IMR-90 (cell line): Measurements from ENCODE around the gene LRP5. TPM values are rescaled to one million over a fixed set of nuclear protein-coding genes. Genes with fewer than 3 reads are reported as not detected.

Experiments
- ATAC-seq: fragments of 200-7000 bp; cut with Tn5 transposase; 2 replicates; pipeline ENCODE4 v1.9.1; 2020; ENCODE audit warnings: low read depth, mild to moderate bottlenecking, moderate library complexity
- BruUV-seq: library from RNA; stranded (reverse); fragments of 400-500 nt; replicated peaks from 2 replicates; lab custom pipeline; 2021; lab: Mats Ljungman, UMichigan
- CTCF ChIA-PET: fragments of 300-600 bp; formaldehyde crosslinking; extraction: SDS; loops from one replicate; lab custom pipeline; 2021; ENCODE audit warnings: antibody characterized with exemption; lab: Yijun Ruan, JAX
- POLR2A ChIA-PET: fragments of 300-600 bp; sonication (Branson Sonifier 250); formaldehyde crosslinking; loops from one replicate; lab custom pipeline; 2022; ENCODE audit warnings: antibody characterized with exemption; ENCODE audit not compliant: unreplicated experiment; lab: Charles Lee
- DNase-seq: peaks from one replicate; pipeline ENCODE4 v3.0.0; 2013
- H2AFZ ChIP-seq: replicated peaks from 2 replicates; pipeline ENCODE3; 2013; ENCODE audit warnings: low read length, mild to moderate bottlenecking; ENCODE audit not compliant: poor library complexity
- H2AK5ac ChIP-seq: 2 replicates; pipeline ENCODE4 v1.6.1; 2013; ENCODE audit warnings: low read depth, low read length, inconsistent platforms
- H2AK9ac ChIP-seq: replicated peaks from 2 replicates; pipeline ENCODE3; 2013; ENCODE audit warnings: mild to moderate bottlenecking, low read depth, low read length, moderate library complexity; ENCODE audit not compliant: poor library complexity
- H2BK120ac ChIP-seq: 2 replicates; pipeline ENCODE4 v1.6.1; 2013; ENCODE audit warnings: low read depth, low read length, inconsistent platforms
- H2BK15ac ChIP-seq: 3 replicates; pipeline ENCODE4 v1.6.1; 2013; ENCODE audit warnings: low read depth, low read length, inconsistent platforms
- H2BK20ac ChIP-seq: 2 replicates; pipeline ENCODE4 v1.6.1; 2013; ENCODE audit warnings: low read depth, mild to moderate bottlenecking, inconsistent platforms, low read length, moderate library complexity
- H2BK5ac ChIP-seq: 2 replicates; pipeline ENCODE4 v1.6.1; 2013; ENCODE audit warnings: mild to moderate bottlenecking, low read depth, low read length, inconsistent platforms; ENCODE audit not compliant: poor library complexity, severe bottlenecking
- H3K14ac ChIP-seq: replicated peaks from 2 replicates; pipeline ENCODE4 v1.6.1; 2013; ENCODE audit warnings: low read depth, low read length, inconsistent platforms
- H3K18ac ChIP-seq: 2 replicates; pipeline ENCODE4 v1.6.1; 2013; ENCODE audit warnings: low read depth, low read length, control low read depth
- H3K23ac ChIP-seq: 2 replicates; pipeline ENCODE4 v1.6.1; 2013; ENCODE audit warnings: low read depth, low read length, inconsistent platforms
- H3K27ac ChIP-seq: 2 replicates; pipeline ENCODE4 v1.5.1; 2013; ENCODE audit warnings: mild to moderate bottlenecking, control low read depth, low read length; ENCODE audit not compliant: insufficient read depth
- H3K27me3 ChIP-seq: 2 replicates; pipeline ENCODE4 v1.6.1; 2013; ENCODE audit warnings: low read length; ENCODE audit not compliant: control insufficient read depth, insufficient read depth
- H3K36me3 ChIP-seq: 2 replicates; pipeline ENCODE4 v1.6.1; 2013; ENCODE audit warnings: low read length, mixed read lengths; ENCODE audit not compliant: control insufficient read depth, insufficient read depth
- H3K4ac ChIP-seq: 2 replicates; pipeline ENCODE4 v1.6.1; 2013; ENCODE audit warnings: low read depth, low read length, inconsistent platforms
- H3K4me1 ChIP-seq: 2 replicates; pipeline ENCODE4 v1.6.1; 2013; ENCODE audit warnings: low read length, mixed read lengths; ENCODE audit not compliant: control insufficient read depth, insufficient read depth
- H3K4me2 ChIP-seq: 2 replicates; pipeline ENCODE4 v1.6.1; 2013; ENCODE audit warnings: low read depth, mild to moderate bottlenecking, control low read depth, low read length, moderate library complexity
- H3K4me3 ChIP-seq: 2 replicates; pipeline ENCODE4 v1.5.1; 2013; ENCODE audit warnings: low read depth, mild to moderate bottlenecking, control low read depth, low read length, moderate library complexity; ENCODE audit not compliant: insufficient read depth
- H3K56ac ChIP-seq: 2 replicates; pipeline ENCODE4 v1.6.1; 2013; ENCODE audit warnings: low read length, inconsistent platforms; ENCODE audit not compliant: insufficient read depth; ENCODE audit errors: extremely low read depth
- H3K79me1 ChIP-seq, 2 experiments: 2 replicates each; pipeline ENCODE4 v1.6.1; 2013; ENCODE audit warnings: low read length in 2 of 2, inconsistent platforms in 1 of 2, low read depth in 1 of 2
- H3K9ac ChIP-seq: 2 replicates; pipeline ENCODE4 v1.6.1; 2013; ENCODE audit warnings: low read depth, low read length, control low read depth
- H3K9me1 ChIP-seq: 2 replicates; pipeline ENCODE4 v1.6.1; 2013; ENCODE audit warnings: low read length, inconsistent platforms; ENCODE audit not compliant: insufficient read depth
- H3K9me3 ChIP-seq: 2 replicates; pipeline ENCODE4 v1.6.1; 2013; ENCODE audit warnings: low read length; ENCODE audit not compliant: control insufficient read depth, insufficient read depth
- H4K20me1 ChIP-seq: 2 replicates; pipeline ENCODE4 v1.6.1; 2013; ENCODE audit warnings: low read length, inconsistent platforms; ENCODE audit not compliant: insufficient read depth
- H4K5ac ChIP-seq: 2 replicates; pipeline ENCODE4 v1.6.1; 2013; ENCODE audit warnings: mild to moderate bottlenecking, low read depth, low read length, control low read depth
- H4K8ac ChIP-seq, 2 experiments: 2 replicates each; pipeline ENCODE4 v1.6.1; 2013; ENCODE audit warnings: low read depth in 2 of 2, low read length in 2 of 2, control low read depth in 1 of 2, inconsistent platforms in 1 of 2
- H4K91ac ChIP-seq: 2 replicates; pipeline ENCODE4 v1.6.1; 2013; ENCODE audit warnings: low read depth, low read length, inconsistent platforms; ENCODE audit not compliant: insufficient read depth
- BHLHE40 ChIP-seq: fragments of 150-350 bp; IDR thresholded peaks from 2 replicates; pipeline ENCODE4 v1.6.1; 2016; ENCODE audit warnings: mild to moderate bottlenecking, low read depth, low read length
- CEBPB ChIP-seq: IDR thresholded peaks from 2 replicates; pipeline ENCODE4 v1.6.1; 2012; ENCODE audit warnings: low read depth, low read length, improper control_type of control experiment
- CHD1 ChIP-seq: IDR thresholded peaks from 2 replicates; pipeline ENCODE4 v1.6.1; 2012; ENCODE audit warnings: low read depth, low read length, improper control_type of control experiment
- FOS ChIP-seq: fragments of 150-350 bp; IDR thresholded peaks from 2 replicates; pipeline ENCODE4 v1.6.1; 2016; ENCODE audit warnings: low read depth, low read length
- MAFK ChIP-seq: IDR thresholded peaks from 2 replicates; pipeline ENCODE4 v1.6.1; 2012; ENCODE audit warnings: low read depth, low read length, improper control_type of control experiment
- MAZ ChIP-seq: IDR thresholded peaks from 2 replicates; pipeline ENCODE4 v1.6.1; 2012; ENCODE audit warnings: low read depth, mild to moderate bottlenecking, low read length, improper control_type of control experiment, moderate library complexity, borderline replicate concordance
- MXI1 ChIP-seq: IDR thresholded peaks from 2 replicates; pipeline ENCODE4 v1.6.1; 2012; ENCODE audit warnings: low read depth, mild to moderate bottlenecking, low read length, moderate library complexity, borderline replicate concordance
- NFE2L2 ChIP-seq: fragments of 150-350 bp; IDR thresholded peaks from 2 replicates; pipeline ENCODE4 v1.6.1; 2016; ENCODE audit warnings: low read depth, mild to moderate bottlenecking, low read length
- POLR2A ChIP-seq: IDR thresholded peaks from 2 replicates; pipeline ENCODE4 v1.6.1; 2012; ENCODE audit warnings: mild to moderate bottlenecking, low read depth, low read length
- RAD21 ChIP-seq: IDR thresholded peaks from 2 replicates; pipeline ENCODE4 v1.6.1; 2012; ENCODE audit warnings: low read length, improper control_type of control experiment
- RCOR1 ChIP-seq: IDR thresholded peaks from 2 replicates; pipeline ENCODE4 v1.6.1; 2012; ENCODE audit warnings: mild to moderate bottlenecking, low read length, improper control_type of control experiment; ENCODE audit not compliant: insufficient replicate concordance
- SMC3 ChIP-seq: fragments of 150-350 bp; IDR thresholded peaks from 2 replicates; pipeline ENCODE4 v1.6.1; 2016; ENCODE audit warnings: low read depth, mild to moderate bottlenecking, antibody characterized with exemption, low read length, moderate library complexity
- USF2 ChIP-seq: fragments of 150-350 bp; IDR thresholded peaks from 2 replicates; pipeline ENCODE4 v1.6.1; 2017; ENCODE audit warnings: mild to moderate bottlenecking, antibody characterized with exemption, low read length, low read depth
- WGBS, 2 experiments: methylation state at CpG; one replicate each; pipeline versions ENCODE4 v1.1.5 to v1.1.7; 2013; ENCODE audit warnings: missing lambda C conversion rate in 2 of 2; ENCODE audit not compliant: insufficient read length in 1 of 2; ENCODE audit errors: extremely low coverage in 2 of 2; 5-methylcytosine and 5-hydroxymethylcytosine counted together
- dilution Hi-C: fragments of 300-500 bp; cut with HindIII; formaldehyde crosslinking; loops from one replicate; pipeline ENCODE4 v1.14.3; 2018; ENCODE audit warnings: low sequenced_read_pairs; ENCODE audit not compliant: unreplicated experiment
- in situ Hi-C: fragments of 300-500 bp; cut with MboI; formaldehyde crosslinking; loops from 3 replicates; pipeline ENCODE4 v1.14.3; 2019; ENCODE audit warnings: low sequenced_read_pairs, inconsistent platforms, mixed read lengths
- intact Hi-C: fragments of 100-400 bp; cut with micrococcal nuclease; formaldehyde crosslinking; loops from 2 replicates; pipeline ENCODE4 v1.10.0; 2022
- polyA plus RNA-seq, 3 experiments: library from polyadenylated mRNA; depleted of rRNA; stranded (reverse); fragments of >200 nt; gene quantifications; 2 replicates each; pipeline ENCODE4 v1.2.3, GENCODE V29; 2012; ENCODE audit warnings: low replicate concordance in 1 of 3
- total RNA-seq: library from RNA; depleted of rRNA; stranded (reverse); fragments of >200 nt; gene quantifications from 2 replicates; pipeline ENCODE4 v1.2.3, GENCODE V29; 2012

Gene LRP5
- total and polyA plus RNA-seq, 2 of the 4 experiments (the other 2 are of a cell fraction), result 10.4 to 15.0 TPM

GRCh38 chr11:68329536-68329935 is 17.1 kb downstream of the LRP5 start:
- H2BK120ac ChIP-seq, result no peak overlapping the region
- intact Hi-C loops, result no loop called here
- peaks cover 41 to 55% of the 10 kb centered on the region in 2 experiments for H3K79me1 ChIP-seq
- H2BK15ac ChIP-seq, result no peak overlapping the region
- no peak overlapping the region for H4K8ac ChIP-seq
- H3K56ac ChIP-seq, result no peak overlapping the region
- no TSS peak for BruUV-seq
- POLR2A ChIA-PET, result no interaction called here
- no peak overlapping the region for H3K23ac ChIP-seq
- CTCF ChIA-PET, result no interaction called here
- H3K4ac ChIP-seq, result no peak overlapping the region
- DNase-seq (no peak), ATAC-seq (peak; percentile 56)
- TF ChIP-seq POLR2A (no peak), NFE2L2 (no peak), MAFK (no peak), MAZ (no peak), BHLHE40 (no peak), FOS (no peak), SMC3 (no peak), USF2 (no peak), RCOR1 (no peak), CHD1 (no peak), CEBPB (no peak), MXI1 (no peak), RAD21 (no peak)
- no peak overlapping the region for H2AK9ac ChIP-seq
- H3K14ac ChIP-seq, result no peak overlapping the region
- H3K4me1 ChIP-seq, result peaks cover 16% of the 10 kb centered on the region
- H3K18ac ChIP-seq, result no peak overlapping the region
- H3K9ac ChIP-seq, result no peak overlapping the region
- H4K5ac ChIP-seq, result no peak overlapping the region
- no peak overlapping the region for H2BK20ac ChIP-seq
- in situ Hi-C loops, result no loop called here
- peaks cover 17% of the 10 kb centered on the region for H3K9me1 ChIP-seq
- 0 out of 2 replicates have a peak, but pooled peaks cover 1% of the 10 kb centered on the region for H3K36me3 ChIP-seq
- no peak overlapping the region for H3K27ac ChIP-seq
- dilution Hi-C loops, result no loop called here
- WGBS, 2 experiments, result 93% methylated on average over 2 of the region's 7 CpGs; no CpG with 5 or more reads in 1 of the 2 experiments
- no peaks in the 10 kb centered on the region for H3K9me3 ChIP-seq
- no peaks in the 10 kb centered on the region for H3K27me3 ChIP-seq
- H3K4me2 ChIP-seq, result no peak overlapping the region
- H2BK5ac ChIP-seq, result no peak overlapping the region
- peak overlapping the region; percentile 26 for H2AFZ ChIP-seq
- peaks cover 64% of the 10 kb centered on the region for H4K20me1 ChIP-seq
- no peak overlapping the region for H2AK5ac ChIP-seq
- H4K91ac ChIP-seq, result no peak overlapping the region
- no peak overlapping the region for H3K4me3 ChIP-seq
